ENCODE measurements around the gene LCN15.
"Not testable (repeated sequence)": the region's sequence is repeated elsewhere in the genome, so short reads cannot be mapped to it uniquely, and the experiment has no call there.

Gene LCN15, protein sequence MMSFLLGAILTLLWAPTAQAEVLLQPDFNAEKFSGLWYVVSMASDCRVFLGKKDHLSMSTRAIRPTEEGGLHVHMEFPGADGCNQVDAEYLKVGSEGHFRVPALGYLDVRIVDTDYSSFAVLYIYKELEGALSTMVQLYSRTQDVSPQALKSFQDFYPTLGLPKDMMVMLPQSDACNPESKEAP

DNA sequence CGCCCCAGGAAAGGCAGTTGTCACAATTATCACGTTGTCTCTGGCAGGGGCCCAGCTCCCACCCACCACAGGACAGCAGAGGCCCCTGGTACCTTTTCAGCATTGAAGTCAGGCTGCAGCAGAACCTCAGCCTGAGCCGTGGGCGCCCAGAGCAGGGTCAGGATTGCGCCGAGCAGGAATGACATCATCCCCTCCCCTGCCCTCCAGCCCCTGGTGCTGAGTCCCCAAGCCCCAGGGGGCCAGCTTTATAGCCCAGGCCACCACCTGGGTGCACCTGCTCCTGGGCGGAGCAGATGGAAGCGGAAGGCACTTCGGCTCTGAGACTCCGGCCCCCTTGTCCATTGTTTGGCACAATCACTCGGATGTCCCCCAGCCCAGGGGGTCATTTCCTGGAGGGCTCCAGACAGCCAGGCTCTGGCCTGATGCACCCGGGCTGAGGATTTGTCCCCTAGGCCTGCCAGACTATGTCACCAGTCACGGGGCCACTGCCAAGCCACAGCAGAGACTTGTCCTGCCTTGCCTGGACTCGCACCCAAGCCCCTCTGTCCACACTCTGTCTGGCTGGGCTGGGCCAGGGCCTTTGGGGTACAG, at the start of gene LCN15:
Gene LCN15, minus strand, starts transcription at position 218 of the 591 bp plus-strand sequence. Its CDS starts 30 bp downstream, at position 188.
- DNase-seq: no peak

DNA sequence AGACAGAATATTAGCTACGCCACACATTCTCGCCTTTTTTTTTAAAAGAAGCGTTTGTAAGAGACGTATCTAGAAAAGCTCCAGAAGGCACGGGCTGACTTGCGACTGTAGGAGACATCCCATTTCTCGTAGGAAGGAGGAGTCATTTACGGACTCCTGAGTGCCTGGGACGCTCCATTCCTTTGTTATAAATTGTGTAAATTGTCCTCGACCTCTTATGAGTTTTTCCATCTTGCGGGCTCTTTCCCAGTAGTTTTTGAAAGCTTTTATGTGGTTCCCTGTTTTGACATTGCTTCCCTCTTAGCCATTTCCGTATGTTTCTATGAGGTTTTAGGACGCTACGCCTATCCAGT, 44.5 kb upstream of the LCN15 start:
- DNase-seq: peak; percentile 49

DNA sequence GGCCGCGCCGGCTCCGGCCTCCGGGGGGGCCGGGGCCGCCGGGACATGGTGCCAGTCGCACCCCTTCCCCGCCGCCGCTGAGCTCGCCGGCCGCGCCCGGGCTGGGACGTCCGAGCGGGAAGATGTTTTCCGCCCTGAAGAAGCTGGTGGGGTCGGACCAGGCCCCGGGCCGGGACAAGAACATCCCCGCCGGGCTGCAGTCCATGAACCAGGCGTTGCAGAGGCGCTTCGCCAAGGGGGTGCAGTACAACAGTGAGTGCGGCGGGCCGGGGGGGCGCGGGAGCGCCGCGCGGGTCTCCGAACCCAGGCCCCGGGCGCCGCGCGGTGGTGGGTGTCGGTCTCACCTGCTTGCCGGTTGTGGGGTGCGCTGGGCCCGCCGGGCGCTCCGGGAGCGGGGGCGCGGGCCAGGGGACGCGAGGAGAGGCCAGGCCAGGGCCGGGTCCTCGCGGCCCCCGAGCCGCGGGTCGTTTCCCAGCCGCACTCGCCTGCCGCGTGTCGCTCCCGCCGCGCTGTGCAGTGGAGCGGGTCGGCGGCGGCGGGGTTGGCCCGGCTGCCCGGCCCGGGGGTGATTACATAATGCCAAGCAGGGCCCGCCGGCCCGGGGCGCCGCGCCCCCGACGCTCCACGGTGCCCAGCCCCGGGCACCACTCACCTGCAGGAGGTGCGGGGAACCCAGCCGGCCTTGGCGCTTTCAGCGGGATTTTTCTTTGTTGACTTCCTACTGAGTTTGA, 43.9 kb upstream of the LCN15 start:
- DNase-seq: peak; percentile 47

DNA sequence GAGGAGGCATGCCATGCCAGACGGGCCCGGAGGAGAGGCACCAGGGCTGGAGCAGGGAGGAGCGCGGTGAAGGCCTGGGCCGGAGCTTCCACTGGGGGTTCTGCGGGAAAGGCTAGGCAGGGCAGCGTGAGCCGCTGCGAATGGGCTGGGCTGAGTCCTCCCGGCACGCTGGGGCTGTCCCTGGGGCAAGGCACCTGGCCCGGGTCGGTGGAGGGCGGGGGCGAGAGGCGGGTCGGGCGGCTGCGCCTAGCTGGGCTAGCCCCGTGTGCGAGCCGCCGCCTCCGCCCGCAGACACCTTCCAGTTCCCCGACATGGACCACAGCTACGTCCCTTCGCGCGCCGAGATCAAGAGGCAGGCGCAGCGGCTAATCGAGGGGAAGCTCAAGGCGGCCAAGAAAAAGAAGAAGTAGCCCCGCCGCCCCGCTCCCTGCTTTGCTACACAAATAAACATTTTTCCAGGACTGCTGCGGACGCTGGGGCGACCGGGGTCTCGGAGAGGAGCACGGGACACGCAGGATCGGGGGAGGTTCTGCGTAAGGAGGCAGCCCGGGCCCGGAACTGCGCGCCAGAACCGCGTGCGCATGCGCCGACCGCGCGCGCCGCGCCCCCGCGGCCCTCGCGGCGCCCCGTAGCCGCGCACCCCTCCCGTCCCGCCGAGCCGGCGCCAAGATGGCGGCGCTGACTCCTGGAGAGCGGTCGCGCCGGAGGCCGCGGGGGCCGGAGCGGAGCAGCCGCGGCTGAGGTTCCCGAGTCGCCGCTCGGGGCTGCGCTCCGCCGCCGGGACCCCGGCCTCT, 43.2 kb upstream of the LCN15 start, which contains the start of gene RABL6:
Gene RABL6, plus strand, starts transcription at position 668 of the 794 bp plus-strand sequence. CDS start 249 bp downstream, outside the sequence.
- DNase-seq: peak; percentile 90

DNA sequence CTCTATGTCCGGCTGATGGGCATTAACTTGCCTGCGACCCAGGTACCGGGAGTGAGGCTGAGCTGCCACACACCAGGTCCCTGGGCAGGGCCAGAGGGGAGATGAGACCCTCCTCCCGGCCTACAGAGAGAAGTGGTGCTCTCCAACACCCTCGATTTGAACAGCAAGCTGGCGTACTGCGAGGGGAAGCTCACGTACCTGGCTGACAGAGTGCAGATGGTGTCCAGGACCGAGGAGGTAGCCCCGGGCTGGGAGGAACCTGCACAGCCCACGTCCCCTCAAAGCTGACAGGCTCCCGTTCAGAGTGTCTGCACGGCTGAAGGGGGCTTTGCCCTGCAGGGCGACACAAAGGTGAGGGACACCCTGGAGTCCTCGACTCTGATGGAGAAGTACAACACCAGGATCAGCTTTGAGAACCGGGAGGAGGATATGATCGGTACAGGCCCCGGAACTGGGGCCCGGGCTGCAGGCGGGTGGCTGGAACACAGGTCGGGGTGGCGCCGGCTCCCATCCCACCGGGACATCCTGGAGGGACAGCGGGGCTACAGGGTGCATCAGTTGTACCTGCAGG, 42.4 kb upstream of the LCN15 start:
- no peak for DNase-seq

DNA sequence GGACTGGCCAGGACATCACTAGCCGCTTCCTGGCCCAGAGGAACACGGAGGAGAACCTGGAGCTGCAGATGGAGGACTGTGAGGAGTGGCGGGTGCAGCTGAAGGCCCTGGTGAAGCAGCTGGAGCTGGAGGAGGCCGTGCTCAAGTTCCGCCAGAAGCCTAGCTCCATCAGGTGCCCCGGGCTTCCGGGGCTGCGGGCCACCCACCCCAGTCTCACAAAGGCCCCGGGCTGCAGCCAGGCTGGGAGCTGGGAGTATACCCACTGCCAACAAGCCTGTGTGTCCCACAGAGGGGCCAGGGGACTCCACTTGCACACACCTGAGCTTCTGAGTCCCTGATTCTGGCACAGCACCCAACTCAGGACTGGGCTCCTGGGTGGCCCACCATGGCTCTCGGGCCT, 41.7 kb upstream of the LCN15 start:
- DNase-seq: no peak

DNA sequence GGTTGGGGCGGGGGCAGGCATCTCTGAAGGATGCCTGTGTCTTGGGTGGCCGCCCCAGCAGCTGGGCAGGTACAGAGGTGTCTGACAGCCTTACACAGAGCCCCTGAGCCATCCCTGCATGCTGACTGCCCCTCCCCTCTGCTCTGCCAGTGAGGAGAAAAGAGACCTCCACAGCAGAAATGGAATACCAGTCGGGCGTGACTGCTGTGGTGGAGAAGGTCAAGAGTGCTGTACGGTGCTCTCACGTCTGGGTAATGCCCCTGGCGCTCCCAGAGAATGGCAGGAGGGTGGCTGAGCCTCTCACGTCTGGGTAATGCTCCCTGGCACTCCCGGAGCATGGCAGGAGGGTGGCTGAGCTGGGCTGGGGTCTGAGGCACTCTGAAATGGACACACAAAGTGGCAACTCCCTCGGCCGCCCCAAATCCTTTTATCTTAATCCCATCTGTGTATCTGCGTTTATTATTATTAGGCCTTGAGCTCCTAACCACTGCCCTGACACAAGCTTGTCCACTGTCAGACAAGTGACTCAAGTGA, 41.0 kb upstream of the LCN15 start:
- no peak for DNase-seq

DNA sequence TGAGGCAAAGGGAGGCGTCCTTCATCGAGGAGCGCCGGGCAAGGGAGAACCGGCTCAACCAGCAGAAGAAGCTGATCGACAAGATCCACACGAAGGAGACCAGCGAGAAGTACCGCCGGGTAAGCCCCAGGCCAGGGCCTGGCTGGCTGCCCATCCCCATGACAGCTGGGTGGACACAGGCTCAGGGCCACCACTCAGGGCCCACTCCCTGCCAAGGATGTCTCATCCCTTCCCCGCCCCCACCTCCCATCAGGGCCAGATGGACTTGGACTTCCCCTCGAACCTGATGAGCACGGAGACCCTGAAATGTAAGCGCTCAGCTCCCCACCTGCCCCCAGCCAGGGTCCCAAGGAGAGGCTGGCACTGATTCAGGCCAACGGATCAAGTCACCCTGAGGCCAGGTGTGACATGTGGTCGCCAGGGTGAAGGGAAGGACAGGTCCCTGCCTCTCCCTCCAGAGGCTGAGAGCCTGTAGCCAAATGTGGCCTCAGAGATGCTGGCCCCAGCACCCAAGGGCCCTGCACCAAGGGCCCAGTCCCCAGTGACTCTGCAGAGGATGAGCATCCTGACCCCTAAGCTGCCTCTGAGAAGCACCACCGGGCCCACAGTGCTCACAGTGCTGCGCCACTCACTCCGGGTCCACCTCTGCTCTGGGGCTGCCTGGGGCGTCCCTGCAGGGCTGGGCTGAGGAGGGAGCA, 40.3 kb upstream of the LCN15 start:
- DNase-seq: no peak

DNA sequence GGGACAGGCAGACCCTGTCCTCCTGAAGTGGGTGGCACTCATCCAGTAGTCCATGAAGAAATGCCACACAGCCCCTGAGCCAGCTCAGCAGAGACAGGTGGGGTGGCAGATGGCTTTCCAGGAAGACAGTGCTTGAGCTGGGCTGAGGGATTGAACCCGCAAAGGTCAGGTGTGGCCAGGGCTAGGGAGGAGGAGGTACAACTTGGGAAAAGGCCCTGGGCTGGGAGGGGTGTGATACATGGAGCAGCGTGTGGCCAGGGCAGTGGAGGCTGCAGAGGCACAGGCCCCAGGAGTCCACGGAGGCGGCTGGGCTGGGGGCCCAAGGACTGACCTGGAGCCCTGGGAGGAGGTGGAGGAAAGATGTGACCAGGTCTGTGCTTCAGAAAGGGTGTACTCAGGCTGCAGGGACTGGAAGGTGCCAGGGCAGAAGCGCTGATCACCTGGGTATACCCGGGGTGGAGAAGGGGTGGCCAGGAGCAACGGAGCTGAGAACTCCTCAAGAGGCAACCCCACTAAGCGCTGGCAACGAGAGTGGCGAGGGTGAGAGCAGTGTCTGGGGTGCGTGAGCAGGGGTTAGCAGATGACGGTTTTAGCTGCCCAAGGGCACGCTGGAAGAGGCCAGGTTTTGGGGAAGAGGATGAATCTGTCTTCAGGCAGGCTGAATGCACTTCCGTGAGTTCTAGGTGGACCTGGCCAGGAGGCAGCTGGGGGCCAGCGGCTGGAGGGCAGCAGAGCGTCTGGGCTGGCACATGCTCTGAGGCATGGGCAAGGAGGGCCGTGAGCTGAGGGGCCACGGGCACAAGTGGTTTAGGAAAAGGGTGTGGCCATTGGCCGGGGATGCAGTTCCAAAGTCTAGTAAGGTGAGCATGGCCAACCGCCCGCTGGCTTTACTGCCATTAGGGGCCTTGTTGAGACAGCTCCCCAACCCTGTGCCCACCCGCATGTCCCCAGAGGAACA, 39.5 kb upstream of the LCN15 start:
- no peak for DNase-seq

DNA sequence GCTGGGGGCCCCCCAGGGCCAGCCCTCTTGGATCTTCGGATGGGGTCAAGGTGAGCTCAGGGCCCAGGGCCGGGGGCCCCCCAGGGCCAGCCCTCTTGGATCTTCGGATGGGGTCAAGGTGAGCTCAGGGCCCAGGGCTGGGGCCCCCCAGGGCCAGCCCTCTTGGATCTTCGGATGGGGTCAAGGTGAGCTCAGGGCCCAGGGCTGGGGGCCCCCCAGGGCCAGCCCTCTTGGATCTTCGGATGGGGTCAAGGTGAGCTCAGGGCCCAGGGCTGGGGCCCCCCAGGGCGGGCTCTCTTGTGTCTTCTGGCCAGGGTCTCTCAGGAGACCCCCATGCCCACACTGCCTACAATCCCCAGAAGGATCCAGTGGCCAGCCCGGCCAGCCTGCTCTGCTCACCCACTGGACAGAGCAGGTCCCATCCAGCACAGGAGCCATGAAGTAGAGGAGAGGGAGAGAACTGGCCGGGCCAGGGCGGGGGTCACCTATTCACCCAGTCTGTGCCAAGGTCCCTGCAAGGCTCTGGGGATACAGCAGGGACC, 38.8 kb upstream of the LCN15 start:
- DNase-seq: not testable (repeated sequence)

DNA sequence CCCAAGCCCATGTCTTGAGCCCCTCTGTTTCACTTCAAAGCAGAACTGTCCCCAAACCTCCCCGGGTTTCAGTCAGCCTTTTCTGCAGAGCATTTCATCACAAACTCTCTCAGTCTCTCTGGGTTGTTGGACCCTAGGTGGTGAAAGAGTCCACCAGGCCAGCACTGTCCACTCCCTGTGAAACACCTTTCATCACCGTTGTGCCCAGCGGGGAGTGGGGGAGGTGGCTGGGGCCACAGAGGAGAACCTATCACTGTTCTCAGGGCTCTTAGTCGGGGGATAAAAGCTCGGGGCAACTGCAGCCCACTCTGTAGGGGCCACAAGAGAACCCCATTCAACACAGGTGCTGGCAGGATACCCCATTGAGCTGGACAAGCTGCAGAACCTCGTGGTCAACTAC, 38.0 kb upstream of the LCN15 start:
- no peak for DNase-seq

DNA sequence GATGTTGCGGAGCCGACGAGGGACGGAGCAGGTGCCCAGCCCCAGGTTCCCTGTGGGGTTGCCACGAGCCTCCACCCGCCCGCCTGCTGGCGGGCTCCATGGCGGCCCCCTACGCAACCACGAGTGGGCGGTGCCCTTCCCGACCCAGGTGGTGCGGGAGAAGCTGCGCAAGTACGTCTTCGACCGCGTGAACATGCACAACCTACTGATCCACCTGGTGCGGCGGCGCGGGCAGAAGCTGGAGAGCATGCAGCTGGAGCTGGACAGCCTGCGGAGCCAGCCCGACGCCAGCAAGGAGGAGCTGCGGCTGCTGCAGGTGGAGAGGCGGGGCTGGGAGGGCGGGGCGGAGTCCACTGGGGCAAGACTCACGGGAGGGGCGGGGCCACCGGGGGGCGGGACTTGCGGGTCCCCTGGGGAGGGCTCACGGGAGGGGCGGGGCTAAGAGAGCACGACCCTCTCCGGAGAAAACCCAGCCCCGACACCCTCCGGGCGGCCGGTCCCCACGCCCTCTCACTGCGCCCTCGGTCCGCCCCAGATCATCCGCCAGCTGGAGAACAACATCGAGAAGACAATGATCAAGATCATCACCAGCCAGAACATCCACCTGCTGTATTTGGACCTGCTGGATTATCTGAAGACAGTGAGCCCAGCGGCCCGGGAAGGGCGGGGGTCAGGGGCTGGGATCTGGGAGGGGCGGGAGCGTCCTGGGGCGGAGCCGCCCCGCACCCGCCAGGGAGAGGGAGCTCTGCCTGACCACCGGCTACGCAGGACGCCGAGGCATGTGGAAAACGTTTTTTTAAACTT, 35.7 kb upstream of the LCN15 start:
- peak; percentile 96 for DNase-seq

DNA sequence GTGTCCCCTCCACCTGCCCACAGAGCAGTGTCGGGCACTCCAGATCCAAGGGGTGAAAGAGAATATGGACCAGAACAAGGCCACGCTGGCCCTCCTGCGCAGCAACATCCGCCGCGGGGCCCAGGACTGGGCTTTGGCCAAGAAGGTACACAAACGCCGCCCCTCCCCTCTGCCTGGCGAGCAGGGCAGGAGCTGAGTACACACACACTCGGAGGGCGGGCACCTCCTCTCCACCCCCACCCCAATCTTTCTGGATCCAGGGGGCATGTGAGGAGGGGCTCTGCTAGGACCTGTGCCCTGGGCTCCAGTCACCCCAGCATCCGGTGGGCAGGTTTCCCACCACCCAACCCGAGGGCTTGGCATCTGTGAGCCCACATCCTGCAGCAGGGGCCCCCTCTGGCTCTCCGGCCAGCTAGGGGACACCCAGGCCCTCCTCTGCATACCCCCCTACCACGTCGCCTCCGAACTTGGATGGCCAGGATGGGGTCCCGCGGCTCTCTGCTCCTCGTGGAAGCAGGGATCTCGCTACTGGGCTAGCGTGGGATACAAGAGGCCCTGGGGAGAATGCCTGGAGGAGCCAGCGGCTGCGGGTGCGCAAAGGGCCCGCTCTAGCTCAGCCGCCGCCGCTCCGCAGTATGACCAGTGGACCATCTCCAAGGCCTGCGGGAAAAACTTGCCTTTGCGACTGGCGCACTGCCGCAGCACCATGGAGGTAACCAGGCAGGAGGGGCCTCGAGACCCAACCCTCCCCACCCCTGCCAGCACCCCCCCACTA, 34.9 kb upstream of the LCN15 start:
- no peak for DNase-seq

DNA sequence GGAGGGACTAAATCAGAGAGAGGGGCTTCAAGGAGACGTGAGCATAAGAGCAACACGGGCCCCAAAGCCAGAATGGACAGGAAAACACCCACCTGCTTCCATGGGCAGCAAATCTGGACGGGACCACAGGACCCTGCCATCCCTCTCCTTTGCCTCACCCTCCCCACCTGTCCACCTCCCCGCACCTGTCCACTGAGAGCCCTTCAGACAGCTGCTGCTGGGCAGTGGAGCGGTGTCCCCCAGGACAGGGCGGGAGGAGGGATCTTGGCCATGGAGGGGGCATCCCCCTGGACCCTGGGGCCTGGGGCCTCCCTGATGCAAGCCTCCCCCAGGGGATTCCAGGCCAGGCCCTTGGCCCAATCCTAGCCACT, 34.4 kb upstream of the LCN15 start:
- no peak for DNase-seq

DNA sequence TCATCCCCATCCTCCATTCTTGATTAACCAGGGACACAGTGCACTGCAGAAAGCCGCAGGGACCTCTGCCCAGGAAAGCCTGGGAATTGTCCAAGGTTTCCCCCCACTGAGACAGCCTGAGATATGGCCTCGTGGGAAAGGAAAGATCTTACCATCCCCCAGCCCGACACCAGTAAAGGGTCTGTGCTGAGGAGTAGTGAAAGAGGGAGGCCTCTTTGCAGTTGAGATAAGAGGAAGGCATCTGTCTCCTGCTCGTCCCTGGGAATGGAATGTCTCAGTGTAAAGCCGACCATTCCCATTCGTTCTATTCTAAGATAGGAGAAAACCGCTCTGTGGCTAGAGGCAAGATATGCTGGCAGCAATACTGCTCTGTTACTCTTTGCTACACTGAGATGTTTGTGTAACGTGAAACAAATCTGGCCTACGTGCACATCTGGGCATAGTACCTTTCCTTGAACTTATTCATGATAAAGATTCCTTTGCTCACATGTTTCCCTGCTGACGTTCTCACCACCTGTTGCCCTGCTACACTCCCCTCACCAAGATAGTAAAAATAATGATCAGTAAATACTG, 32.5 kb upstream of the LCN15 start:
- DNase-seq: not testable (repeated sequence)

DNA sequence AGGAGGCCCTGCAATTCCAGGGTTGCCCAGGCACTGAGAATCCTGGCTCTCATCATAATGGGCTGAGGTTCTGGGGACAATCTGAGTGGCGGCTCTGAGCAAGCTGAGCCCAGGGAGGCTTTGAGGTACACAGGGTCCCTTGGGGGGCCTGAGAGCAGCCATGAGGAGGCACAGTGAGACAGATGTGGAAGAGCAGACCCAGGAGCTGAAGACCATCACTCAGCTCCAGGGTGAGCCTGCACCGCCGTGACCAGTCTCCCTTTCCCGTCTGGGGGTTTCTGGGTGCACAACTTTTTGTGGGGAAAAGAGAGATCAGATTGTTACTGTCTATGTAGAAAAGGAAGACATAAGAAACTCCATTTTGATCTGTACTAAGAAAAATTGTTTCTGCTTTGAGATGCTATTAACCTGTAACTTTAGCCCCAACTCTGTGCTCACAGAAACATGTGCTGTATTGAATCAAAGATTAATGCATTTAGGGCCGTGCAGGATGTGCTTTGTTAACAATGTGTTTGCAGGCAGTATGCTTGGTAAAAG, 32.0 kb upstream of the LCN15 start, which contains the start of gene CCDC183:
Gene CCDC183, plus strand, starts transcription at position 101 of the 537 bp plus-strand sequence. Its CDS starts 60 bp downstream, at position 161.
- DNase-seq: no peak

DNA sequence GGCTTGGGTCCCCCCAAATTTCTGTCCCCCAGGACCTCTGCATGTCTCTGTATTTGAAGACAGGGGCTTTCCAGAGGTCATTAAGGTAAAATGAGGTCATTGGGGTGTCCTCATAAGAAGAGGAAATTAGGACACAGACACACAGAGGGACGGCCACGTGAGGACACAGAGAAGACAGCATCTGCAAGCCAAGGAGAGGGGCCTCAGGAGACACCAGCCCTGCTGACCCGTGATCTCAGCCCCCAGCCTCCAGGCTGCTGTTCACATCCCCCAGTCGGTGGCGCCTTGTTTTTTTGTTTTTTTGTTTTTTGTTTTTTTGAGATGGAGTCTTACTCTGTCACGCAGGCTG, 30.7 kb upstream of the LCN15 start:
- no peak for DNase-seq

DNA sequence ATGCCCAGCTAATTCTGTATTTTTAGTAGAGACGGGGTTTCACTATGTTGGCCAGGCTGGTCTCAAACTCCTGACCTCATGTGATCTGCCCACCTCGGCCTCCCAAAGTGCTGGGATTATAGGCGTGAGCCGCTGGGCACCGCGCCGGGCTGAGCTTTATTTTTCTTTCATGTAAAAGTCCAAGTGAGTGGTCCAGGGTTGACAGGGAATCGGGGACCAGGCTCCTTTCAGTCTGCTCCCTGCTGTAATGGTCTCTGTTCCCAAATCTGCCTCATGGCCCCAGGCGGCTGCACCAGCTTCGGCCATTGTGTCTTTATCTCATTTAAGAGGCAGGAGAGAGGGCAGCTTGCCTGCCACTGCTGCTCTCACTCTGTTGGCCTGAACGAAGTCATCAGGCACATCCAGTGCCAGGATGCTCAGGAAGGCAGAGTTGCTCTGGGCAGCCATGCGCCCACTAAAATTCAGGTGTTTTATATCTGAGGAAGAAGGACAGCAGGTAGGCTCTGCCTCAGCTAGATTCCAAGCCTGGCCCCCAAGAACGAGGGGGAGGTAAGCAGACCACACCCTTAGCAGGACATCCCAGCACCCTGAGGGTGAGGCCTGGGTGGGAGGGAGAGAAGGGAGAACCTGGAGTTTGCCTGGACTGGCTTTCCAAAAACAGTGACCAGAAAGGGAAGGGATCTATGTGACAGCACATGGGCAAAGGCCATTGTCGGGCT, 30.1 kb upstream of the LCN15 start:
- no peak for DNase-seq
